ENCODE measurements around the gene MYH6.

DNA sequence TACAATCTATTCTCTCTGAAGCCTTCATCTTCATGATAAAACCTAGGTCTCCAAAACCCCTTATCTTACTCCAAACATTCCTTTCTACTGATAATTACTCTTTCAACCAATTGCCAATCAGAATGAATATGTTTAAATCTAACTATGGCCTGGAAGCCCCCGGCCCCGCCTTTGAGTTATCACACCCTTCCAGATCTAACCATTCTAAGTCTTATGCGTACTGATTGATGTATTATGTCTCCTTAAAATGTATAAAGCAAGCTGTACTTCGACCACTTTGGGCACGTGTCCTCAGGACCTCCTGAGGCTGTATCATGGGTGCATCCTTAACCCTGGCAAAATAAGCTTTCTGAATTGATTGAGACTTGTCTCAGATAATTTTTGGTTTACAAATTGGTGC is 72.5 kb downstream of the MYH6 start:
- TF ChIP-seq, protein P1, sequence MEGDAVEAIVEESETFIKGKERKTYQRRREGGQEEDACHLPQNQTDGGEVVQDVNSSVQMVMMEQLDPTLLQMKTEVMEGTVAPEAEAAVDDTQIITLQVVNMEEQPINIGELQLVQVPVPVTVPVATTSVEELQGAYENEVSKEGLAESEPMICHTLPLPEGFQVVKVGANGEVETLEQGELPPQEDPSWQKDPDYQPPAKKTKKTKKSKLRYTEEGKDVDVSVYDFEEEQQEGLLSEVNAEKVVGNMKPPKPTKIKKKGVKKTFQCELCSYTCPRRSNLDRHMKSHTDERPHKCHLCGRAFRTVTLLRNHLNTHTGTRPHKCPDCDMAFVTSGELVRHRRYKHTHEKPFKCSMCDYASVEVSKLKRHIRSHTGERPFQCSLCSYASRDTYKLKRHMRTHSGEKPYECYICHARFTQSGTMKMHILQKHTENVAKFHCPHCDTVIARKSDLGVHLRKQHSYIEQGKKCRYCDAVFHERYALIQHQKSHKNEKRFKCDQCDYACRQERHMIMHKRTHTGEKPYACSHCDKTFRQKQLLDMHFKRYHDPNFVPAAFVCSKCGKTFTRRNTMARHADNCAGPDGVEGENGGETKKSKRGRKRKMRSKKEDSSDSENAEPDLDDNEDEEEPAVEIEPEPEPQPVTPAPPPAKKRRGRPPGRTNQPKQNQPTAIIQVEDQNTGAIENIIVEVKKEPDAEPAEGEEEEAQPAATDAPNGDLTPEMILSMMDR (conservative IDR thresholded peaks at IDR 0.05 in 1 of 2, IDR thresholded peaks at IDR 0.05 in 1 of 2; ENCODE audit: low read depth in 1 of 2, low read length in 2 of 2): no peak
- TF ChIP-seq EZH2 (IDR thresholded peaks at IDR 0.05; ENCODE audit: low read length, missing control alignments): no peak
